Body of pancreas (tissue), 4 donors: ENCODE results near the gene WDR77.

ENCODE experiments used
- CTCF ChIP-seq, 7 experiments: fragments of 450-650 bp in 4 of 7; fragments of 200-600 bp in 3 of 7; sonication (generic) in 3 of 7; IDR thresholded peaks; one replicate each; pipeline ENCODE4 v1.5.1; 2016 to 2019; ENCODE audit warnings: antibody characterized with exemption in 7 of 7
- POLR2A ChIP-seq, 3 donors: fragments of 450-650 bp; IDR thresholded peaks; one replicate each; pipeline ENCODE4 v1.6.1; 2016; ENCODE audit warnings: antibody characterized with exemption in 3 of 3, mild to moderate bottlenecking in 2 of 3

- TF ChIP-seq POLR2A (IDR thresholded peaks at IDR 0.05) (no peak), CTCF (IDR thresholded peaks at IDR 0.05) (no peak)
Observed at GRCh38 chr1:111449703-111450017, 604 bp upstream of the WDR77 start.
